Measurements from ENCODE around the gene FGF18. TPM values are rescaled to one million over a fixed set of nuclear protein-coding genes. Genes with fewer than 3 reads are reported as not detected.
A peak's percentile ranks its signal among the peaks of the same experiment; 100 is the strongest.
"Not testable (repeated sequence)": the region's sequence is repeated elsewhere in the genome, so short reads cannot be mapped to it uniquely, and the experiment has no call there.

FGF18 gene
- polyA plus RNA-seq, 3 donors: not detected

DNA sequence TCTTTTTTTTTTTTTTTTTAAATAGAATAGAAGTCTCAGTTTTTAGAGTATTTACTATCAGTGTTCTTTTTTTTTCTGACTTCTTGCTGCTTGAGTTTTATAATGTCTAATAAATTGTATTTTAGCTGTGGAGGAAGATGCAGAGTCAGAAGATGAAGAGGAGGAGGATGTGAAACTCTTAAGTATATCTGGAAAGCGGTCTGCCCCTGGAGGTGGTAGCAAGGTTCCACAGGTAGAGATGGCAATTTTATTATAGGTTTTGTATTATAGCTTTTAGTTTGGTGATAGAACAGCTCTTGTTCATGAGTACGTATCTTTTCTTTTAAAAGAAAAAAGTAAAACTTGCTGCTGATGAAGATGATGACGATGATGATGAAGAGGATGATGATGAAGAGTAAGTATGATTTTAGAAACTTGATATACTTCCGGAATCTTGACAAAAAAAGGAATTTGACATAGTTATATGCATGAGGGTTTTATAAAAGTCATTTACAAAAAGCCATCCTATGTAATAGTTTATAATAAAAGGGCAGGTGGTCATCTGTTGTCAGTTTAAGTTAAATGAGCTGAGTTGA lies 26.8 kb upstream of the FGF18 start:
- Histone ChIP-seq H3K4me1 (ENCODE audit: control insufficient read depth in 1 of 2, insufficient read depth in 2 of 2, low read length in 2 of 2) (peaks cover 16 to 26% of the 10 kb centered on the region in 2 donors), H3K9me3 (replicated peaks in 1 of 2; ENCODE audit: control insufficient read depth in 1 of 2, insufficient read depth in 1 of 2, low read length in 2 of 2) (no peaks in the 10 kb centered on the region), H3K36me3 (replicated peaks in 1 of 2; ENCODE audit: control insufficient read depth in 1 of 2, insufficient read depth in 2 of 2, low read length in 2 of 2) (peaks cover 60 to 71% of the 10 kb centered on the region in 2 donors), H3K4me3 (replicated peaks in 1 of 3; ENCODE audit: low read depth in 2 of 3, low read length in 3 of 3) (no peak overlapping the region), H3K4me2 (replicated peaks; ENCODE audit: extremely low read depth, low read length, poor library complexity, severe bottlenecking) (no peak overlapping the region), H3K27ac (ENCODE audit: low read depth in 1 of 2, low read length in 2 of 2) (no peak overlapping the region), H2AFZ (ENCODE audit: insufficient read depth, low read depth, low read length, poor library complexity, severe bottlenecking) (no peak overlapping the region), H3K79me2 (ENCODE audit: insufficient read depth, low read length) (peaks cover 100% of the 10 kb centered on the region), H3K27me3 (ENCODE audit: control insufficient read depth in 2 of 2, insufficient read depth in 2 of 2, low read length in 2 of 2) (no peaks in the 10 kb centered on the region), H3K9ac (ENCODE audit: insufficient read depth, low read length, poor library complexity, severe bottlenecking) (no peak overlapping the region), H4K20me1 (ENCODE audit: insufficient read depth, low read length) (peaks cover 91% of the 10 kb centered on the region)
- intact Hi-C loops (cut with micrococcal nuclease): no loop called here
- Mint-ChIP-seq H3K9me3 (peaks cover 0 to 6% (median 0%) of the 10 kb centered on the region in 7 donors), H3K27ac (no peak overlapping the region), H3K4me1 (peaks cover 32% of the 10 kb centered on the region), H3K4me3 (no peak overlapping the region), H3K27me3 (ENCODE audit: low read depth in 3 of 3) (peaks cover 0 to 1% (median 0%) of the 10 kb centered on the region in 3 donors), H3K36me3 (peaks cover 56 to 69% of the 10 kb centered on the region in 2 donors)
- no peak for DNase-seq
- TF ChIP-seq, protein P1, sequence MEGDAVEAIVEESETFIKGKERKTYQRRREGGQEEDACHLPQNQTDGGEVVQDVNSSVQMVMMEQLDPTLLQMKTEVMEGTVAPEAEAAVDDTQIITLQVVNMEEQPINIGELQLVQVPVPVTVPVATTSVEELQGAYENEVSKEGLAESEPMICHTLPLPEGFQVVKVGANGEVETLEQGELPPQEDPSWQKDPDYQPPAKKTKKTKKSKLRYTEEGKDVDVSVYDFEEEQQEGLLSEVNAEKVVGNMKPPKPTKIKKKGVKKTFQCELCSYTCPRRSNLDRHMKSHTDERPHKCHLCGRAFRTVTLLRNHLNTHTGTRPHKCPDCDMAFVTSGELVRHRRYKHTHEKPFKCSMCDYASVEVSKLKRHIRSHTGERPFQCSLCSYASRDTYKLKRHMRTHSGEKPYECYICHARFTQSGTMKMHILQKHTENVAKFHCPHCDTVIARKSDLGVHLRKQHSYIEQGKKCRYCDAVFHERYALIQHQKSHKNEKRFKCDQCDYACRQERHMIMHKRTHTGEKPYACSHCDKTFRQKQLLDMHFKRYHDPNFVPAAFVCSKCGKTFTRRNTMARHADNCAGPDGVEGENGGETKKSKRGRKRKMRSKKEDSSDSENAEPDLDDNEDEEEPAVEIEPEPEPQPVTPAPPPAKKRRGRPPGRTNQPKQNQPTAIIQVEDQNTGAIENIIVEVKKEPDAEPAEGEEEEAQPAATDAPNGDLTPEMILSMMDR (IDR thresholded peaks at IDR 0.05): no peak
- 20% methylated on average over 1 of the region's 4 CpGs for WGBS (ENCODE audit: insufficient coverage)

DNA sequence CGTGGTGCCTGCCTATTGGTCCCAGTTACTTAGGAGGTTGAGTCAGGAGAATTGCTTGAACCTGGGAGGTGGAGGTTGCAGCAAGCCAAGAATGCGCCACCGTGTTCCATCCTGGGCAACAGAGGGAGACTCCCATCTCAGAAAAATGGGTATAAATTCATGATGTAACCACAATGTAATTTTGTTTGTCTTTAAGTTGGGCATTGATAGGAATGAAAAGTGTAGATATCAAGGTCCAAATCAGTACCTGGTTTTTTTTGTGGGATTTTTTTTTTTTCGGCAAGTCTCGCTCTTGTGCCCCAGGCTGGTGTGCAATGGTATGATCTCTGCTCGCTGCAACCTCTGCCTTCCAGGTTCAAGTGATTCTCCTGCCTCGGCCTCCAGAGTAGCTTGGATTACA lies 24.4 kb upstream of the FGF18 start:
- peaks cover 75 to 93% of the 10 kb centered on the region in 2 donors for H3K36me3 Mint-ChIP-seq
- Histone ChIP-seq H3K36me3 (replicated peaks in 1 of 2; ENCODE audit: control insufficient read depth in 1 of 2, insufficient read depth in 2 of 2, low read length in 2 of 2) (peaks cover 66 to 90% of the 10 kb centered on the region in 2 donors), H3K4me2 (replicated peaks; ENCODE audit: extremely low read depth, low read length, poor library complexity, severe bottlenecking) (no peak overlapping the region), H3K27ac (ENCODE audit: low read depth in 1 of 2, low read length in 2 of 2) (no peak overlapping the region), H3K9ac (ENCODE audit: insufficient read depth, low read length, poor library complexity, severe bottlenecking) (no peak overlapping the region), H3K79me2 (ENCODE audit: insufficient read depth, low read length) (peaks cover 94% of the 10 kb centered on the region), H3K9me3 (replicated peaks in 1 of 2; ENCODE audit: control insufficient read depth in 1 of 2, insufficient read depth in 1 of 2, low read length in 2 of 2) (no peaks in the 10 kb centered on the region), H3K27me3 (ENCODE audit: control insufficient read depth in 2 of 2, insufficient read depth in 2 of 2, low read length in 2 of 2) (no peaks in the 10 kb centered on the region), H3K4me3 (replicated peaks in 1 of 3; ENCODE audit: low read depth in 2 of 3, low read length in 3 of 3) (no peak overlapping the region), H2AFZ (ENCODE audit: insufficient read depth, low read depth, low read length, poor library complexity, severe bottlenecking) (no peak overlapping the region), H4K20me1 (ENCODE audit: insufficient read depth, low read length) (peaks cover 91% of the 10 kb centered on the region), H3K4me1 (ENCODE audit: control insufficient read depth in 1 of 2, insufficient read depth in 2 of 2, low read length in 2 of 2) (peaks cover 2 to 3% of the 10 kb centered on the region in 2 donors)
- no peak overlapping the region for H3K4me3 Mint-ChIP-seq
- WGBS (ENCODE audit: insufficient coverage): 96% methylated on average over 4 of the region's 7 CpGs
- DNase-seq: no peak
- peak overlapping the region in 2 of 7 donors; percentile 41 to 54 for H3K27ac Mint-ChIP-seq
- TF ChIP-seq, protein P1 (IDR thresholded peaks at IDR 0.05): no peak
- H3K9me3 Mint-ChIP-seq: peaks cover 0 to 1% (median 0%) of the 10 kb centered on the region in 7 donors
- intact Hi-C loops (cut with micrococcal nuclease): no loop called here
- H3K4me1 Mint-ChIP-seq: peaks cover 19% of the 10 kb centered on the region
- peaks cover 0 to 1% (median 0%) of the 10 kb centered on the region in 3 donors for H3K27me3 Mint-ChIP-seq (ENCODE audit: low read depth in 3 of 3)

DNA sequence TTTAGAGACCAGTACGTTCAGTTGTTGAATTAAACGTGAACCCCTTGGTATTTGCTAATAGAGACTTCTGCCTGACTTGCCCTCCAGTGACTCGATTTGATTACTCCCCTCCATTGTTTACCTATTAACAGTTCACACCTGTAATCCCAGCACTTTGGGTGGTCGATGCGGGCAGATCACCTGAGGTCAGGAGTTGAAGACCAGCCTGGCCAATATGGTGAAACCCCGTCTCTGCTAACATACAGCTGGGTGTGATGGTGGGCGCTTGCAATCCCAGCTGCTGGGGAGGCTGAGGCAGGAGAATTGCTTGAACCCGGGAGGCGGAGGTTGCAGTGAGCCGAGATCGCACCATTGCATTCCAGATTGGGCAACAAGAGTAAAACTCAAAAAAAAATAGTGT lies 22.9 kb upstream of the FGF18 start:
- H3K9me3 ChIP-seq (replicated peaks in 1 of 2; ENCODE audit: control insufficient read depth in 1 of 2, insufficient read depth in 1 of 2, low read length in 2 of 2); H3K27me3 ChIP-seq (ENCODE audit: control insufficient read depth in 2 of 2, insufficient read depth in 2 of 2, low read length in 2 of 2); H3K27me3 Mint-ChIP-seq (ENCODE audit: low read depth in 3 of 3); H3K4me1 ChIP-seq (ENCODE audit: control insufficient read depth in 1 of 2, insufficient read depth in 2 of 2, low read length in 2 of 2); H3K9ac ChIP-seq (ENCODE audit: insufficient read depth, low read length, poor library complexity, severe bottlenecking); H3K4me3 Mint-ChIP-seq; H3K4me2 ChIP-seq (replicated peaks; ENCODE audit: extremely low read depth, low read length, poor library complexity, severe bottlenecking); intact Hi-C loops (cut with micrococcal nuclease); H2AFZ ChIP-seq (ENCODE audit: insufficient read depth, low read depth, low read length, poor library complexity, severe bottlenecking); DNase-seq; H3K27ac ChIP-seq (ENCODE audit: low read depth in 1 of 2, low read length in 2 of 2); H3K4me3 ChIP-seq (replicated peaks in 1 of 3; ENCODE audit: low read depth in 2 of 3, low read length in 3 of 3); H3K9me3 Mint-ChIP-seq: not testable (repeated sequence)
- H3K79me2 ChIP-seq (ENCODE audit: insufficient read depth, low read length): peaks cover 92% of the 10 kb centered on the region
- peaks cover 84 to 98% of the 10 kb centered on the region in 2 donors for H3K36me3 Mint-ChIP-seq
- 97% methylated on average over 9 of the region's 11 CpGs for WGBS (ENCODE audit: insufficient coverage)
- peaks cover 17% of the 10 kb centered on the region for H3K4me1 Mint-ChIP-seq
- peaks cover 73 to 95% of the 10 kb centered on the region in 2 donors for H3K36me3 ChIP-seq (replicated peaks in 1 of 2; ENCODE audit: control insufficient read depth in 1 of 2, insufficient read depth in 2 of 2, low read length in 2 of 2)
- H3K27ac Mint-ChIP-seq: peak overlapping the region in 1 of 7 donors; percentile 49
- peaks cover 86% of the 10 kb centered on the region for H4K20me1 ChIP-seq (ENCODE audit: insufficient read depth, low read length)
